ENCODE measurements around the gene HMGXB3. TPM values are rescaled to one million over a fixed set of nuclear protein-coding genes. Genes with fewer than 3 reads are reported as not detected.

Gene HMGXB3
- total RNA-seq, 3 donors from 2014 or later (not counting 1 experiment from before 2014, with no cell fraction given), result 39.0 to 46.5 (median 45.8) TPM

GRCh38 chr5:150017226-150018005 lies 16.9 kb downstream of the HMGXB3 start:
- H3K27me3 ChIP-seq (ENCODE audit: control insufficient read depth, insufficient read depth, low read length), result no peaks in the 10 kb centered on the region
- no peak overlapping the region for H3K4me3 ChIP-seq (ENCODE audit: low read length)
- TF ChIP-seq, protein P1, sequence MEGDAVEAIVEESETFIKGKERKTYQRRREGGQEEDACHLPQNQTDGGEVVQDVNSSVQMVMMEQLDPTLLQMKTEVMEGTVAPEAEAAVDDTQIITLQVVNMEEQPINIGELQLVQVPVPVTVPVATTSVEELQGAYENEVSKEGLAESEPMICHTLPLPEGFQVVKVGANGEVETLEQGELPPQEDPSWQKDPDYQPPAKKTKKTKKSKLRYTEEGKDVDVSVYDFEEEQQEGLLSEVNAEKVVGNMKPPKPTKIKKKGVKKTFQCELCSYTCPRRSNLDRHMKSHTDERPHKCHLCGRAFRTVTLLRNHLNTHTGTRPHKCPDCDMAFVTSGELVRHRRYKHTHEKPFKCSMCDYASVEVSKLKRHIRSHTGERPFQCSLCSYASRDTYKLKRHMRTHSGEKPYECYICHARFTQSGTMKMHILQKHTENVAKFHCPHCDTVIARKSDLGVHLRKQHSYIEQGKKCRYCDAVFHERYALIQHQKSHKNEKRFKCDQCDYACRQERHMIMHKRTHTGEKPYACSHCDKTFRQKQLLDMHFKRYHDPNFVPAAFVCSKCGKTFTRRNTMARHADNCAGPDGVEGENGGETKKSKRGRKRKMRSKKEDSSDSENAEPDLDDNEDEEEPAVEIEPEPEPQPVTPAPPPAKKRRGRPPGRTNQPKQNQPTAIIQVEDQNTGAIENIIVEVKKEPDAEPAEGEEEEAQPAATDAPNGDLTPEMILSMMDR (IDR thresholded peaks at IDR 0.05), result no peak
- intact Hi-C loops (cut with micrococcal nuclease), result no loop called here
- H3K4me1 Mint-ChIP-seq, result peaks cover 5 to 7% of the 10 kb centered on the region in 2 donors
- H3K36me3 ChIP-seq (ENCODE audit: control insufficient read depth, insufficient read depth, low read length), result peaks cover 84% of the 10 kb centered on the region
- peaks cover 69% of the 10 kb centered on the region for H3K36me3 Mint-ChIP-seq
- no peaks in the 10 kb centered on the region for H3K4me1 ChIP-seq (ENCODE audit: control insufficient read depth, insufficient read depth, low read length)
- no peak overlapping the region for H3K27ac Mint-ChIP-seq
- H3K27me3 Mint-ChIP-seq (ENCODE audit: low read depth in 2 of 2), result no peaks in the 10 kb centered on the region
- ATAC-seq (no peak), DNase-seq (no peak)
- peaks cover 0 to 4% of the 10 kb centered on the region in 2 donors for H3K9me3 Mint-ChIP-seq
- 98% methylated on average over 3 of the region's 6 CpGs for WGBS (ENCODE audit: insufficient coverage)
- H3K4me3 Mint-ChIP-seq, result no peak overlapping the region
- H3K27ac ChIP-seq (ENCODE audit: low read length), result no peak overlapping the region
- H3K9me3 ChIP-seq (ENCODE audit: control insufficient read depth, insufficient read depth, low read length), result peaks cover 6% of the 10 kb centered on the region

GRCh38 chr5:150020249-150020648 lies 19.7 kb downstream of the HMGXB3 start:
- Mint-ChIP-seq H3K4me1 (peaks cover 4 to 6% of the 10 kb centered on the region in 2 donors), H3K9me3 (peaks cover 0 to 4% of the 10 kb centered on the region in 2 donors), H3K36me3 (peaks cover 60% of the 10 kb centered on the region), H3K27me3 (ENCODE audit: low read depth in 2 of 2) (no peaks in the 10 kb centered on the region), H3K27ac (no peak overlapping the region), H3K4me3 (no peak overlapping the region)
- Histone ChIP-seq H3K36me3 (ENCODE audit: control insufficient read depth, insufficient read depth, low read length) (peaks cover 80% of the 10 kb centered on the region), H3K9me3 (ENCODE audit: control insufficient read depth, insufficient read depth, low read length) (peaks cover 5% of the 10 kb centered on the region), H3K27ac (ENCODE audit: low read length) (no peak overlapping the region), H3K27me3 (ENCODE audit: control insufficient read depth, insufficient read depth, low read length) (no peaks in the 10 kb centered on the region), H3K4me3 (ENCODE audit: low read length) (no peak overlapping the region), H3K4me1 (ENCODE audit: control insufficient read depth, insufficient read depth, low read length) (no peaks in the 10 kb centered on the region)
- ATAC-seq (no peak), DNase-seq (no peak)
- TF ChIP-seq, protein P1 (IDR thresholded peaks at IDR 0.05), result no peak
- intact Hi-C loops (cut with micrococcal nuclease), result no loop called here
- 100% methylated on average over 1 of the region's 1 CpG for WGBS (ENCODE audit: insufficient coverage)

GRCh38 chr5:150021491-150022157 lies 21.1 kb downstream of the HMGXB3 start:
- ATAC-seq, result no peak
- no peak for DNase-seq
- H3K9me3 Mint-ChIP-seq, result no peaks in the 10 kb centered on the region
- TF ChIP-seq, protein P1 (IDR thresholded peaks at IDR 0.05), result no peak
- no peaks in the 10 kb centered on the region for H3K9me3 ChIP-seq (ENCODE audit: control insufficient read depth, insufficient read depth, low read length)
- intact Hi-C loops (cut with micrococcal nuclease), result no loop called here
- H3K4me3 ChIP-seq (ENCODE audit: low read length), result no peak overlapping the region
- H3K36me3 Mint-ChIP-seq, result peaks cover 62% of the 10 kb centered on the region
- H3K36me3 ChIP-seq (ENCODE audit: control insufficient read depth, insufficient read depth, low read length), result peaks cover 77% of the 10 kb centered on the region
- H3K27ac Mint-ChIP-seq, result peak overlapping the region in 1 of 2 donors; percentile 45
- 96% methylated on average over 13 of the region's 13 CpGs for WGBS (ENCODE audit: insufficient coverage)
- H3K27me3 ChIP-seq (ENCODE audit: control insufficient read depth, insufficient read depth, low read length), result no peaks in the 10 kb centered on the region
- no peaks in the 10 kb centered on the region for H3K4me1 ChIP-seq (ENCODE audit: control insufficient read depth, insufficient read depth, low read length)
- H3K4me3 Mint-ChIP-seq, result no peak overlapping the region
- H3K4me1 Mint-ChIP-seq, result peaks cover 4 to 6% of the 10 kb centered on the region in 2 donors
- H3K27ac ChIP-seq (ENCODE audit: low read length), result no peak overlapping the region
- H3K27me3 Mint-ChIP-seq (ENCODE audit: low read depth in 2 of 2), result no peaks in the 10 kb centered on the region

Data from natural killer cell (primary cell).